AG04449 (cell line): ENCODE data around the gene MARK3.
A peak's percentile ranks its signal among the peaks of the same experiment; 100 is the strongest.

Source experiments
- CTCF ChIA-PET: fragments of 350-600 bp; formaldehyde crosslinking; extraction: SDS; loops from one replicate; lab custom pipeline; 2021; ENCODE audit warnings: antibody characterized with exemption; lab: Yijun Ruan, JAX
- POLR2A ChIA-PET: fragments of 400-600, 350-600 bp; formaldehyde crosslinking; extraction: SDS; loops from one replicate; lab custom pipeline; 2020; ENCODE audit warnings: antibody characterized with exemption, inconsistent platforms; lab: Yijun Ruan, JAX
- DNase-seq: peaks from one replicate; pipeline ENCODE4 v3.0.0-alpha.2; 2010; ENCODE audit warnings: low read depth, low spot score
- H3K4me3 ChIP-seq: 2 replicates; pipeline ENCODE4 v1.5.1; 2011; ENCODE audit warnings: low read depth, mild to moderate bottlenecking, control low read depth, low read length
- TF ChIP-seq, protein P1 (sequence below): IDR thresholded peaks from one replicate; pipeline ENCODE4 v1.5.1; 2011; ENCODE audit warnings: mild to moderate bottlenecking, moderate library complexity, low read length, control low read depth, inconsistent platforms; ENCODE audit not compliant: insufficient read depth; ENCODE audit errors: missing control alignments

Gene MARK3

DNA sequence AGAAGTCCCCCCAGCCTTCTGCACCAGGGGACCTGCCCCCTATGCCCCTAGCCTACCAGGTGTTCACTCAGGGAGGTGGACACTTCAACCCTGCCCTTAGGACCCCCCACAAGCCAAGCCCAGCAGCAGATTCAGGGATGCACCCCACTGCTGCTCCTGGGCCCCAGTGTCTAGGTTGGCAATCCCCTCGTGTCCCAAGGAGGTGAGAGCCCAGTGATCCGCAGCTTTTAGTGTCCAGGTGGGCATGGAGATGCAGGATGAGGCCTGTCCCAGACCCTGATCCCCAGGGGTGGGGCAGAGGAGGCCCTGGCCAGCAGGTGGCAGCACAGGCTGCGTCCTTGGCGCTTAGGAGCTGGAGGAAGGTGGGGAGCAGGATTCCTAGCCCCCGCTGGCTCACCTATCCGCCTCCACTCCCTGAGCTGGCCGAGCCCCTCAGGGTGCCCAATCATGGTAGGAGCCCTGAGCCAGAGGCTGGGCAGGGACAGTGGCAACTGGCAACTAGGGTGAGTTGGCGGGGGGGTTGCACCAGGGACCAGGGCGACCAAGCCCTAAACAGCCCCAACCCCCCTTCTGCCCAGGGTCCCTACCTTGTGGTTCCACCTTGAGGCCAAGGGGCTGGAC is 133.3 kb downstream of the MARK3 start:
- ChIA-PET POLR2A (interaction anchor here (1.1 to 1.3 kb wide), 2 partner anchors 10 to 22 kb away, joined by 4 to 7 read pairs; partner anchors contain the start of gene TRMT61A), CTCF (interaction anchor here (0.7 to 11.0 kb wide), 11 partner anchors 9 to 385 kb away, joined by 3 to 368 read pairs (median 16); partner anchors contain the start of gene TRMT61A)
- no peak overlapping the region for H3K4me3 ChIP-seq
- DNase-seq, result no peak
- TF ChIP-seq, protein P1, sequence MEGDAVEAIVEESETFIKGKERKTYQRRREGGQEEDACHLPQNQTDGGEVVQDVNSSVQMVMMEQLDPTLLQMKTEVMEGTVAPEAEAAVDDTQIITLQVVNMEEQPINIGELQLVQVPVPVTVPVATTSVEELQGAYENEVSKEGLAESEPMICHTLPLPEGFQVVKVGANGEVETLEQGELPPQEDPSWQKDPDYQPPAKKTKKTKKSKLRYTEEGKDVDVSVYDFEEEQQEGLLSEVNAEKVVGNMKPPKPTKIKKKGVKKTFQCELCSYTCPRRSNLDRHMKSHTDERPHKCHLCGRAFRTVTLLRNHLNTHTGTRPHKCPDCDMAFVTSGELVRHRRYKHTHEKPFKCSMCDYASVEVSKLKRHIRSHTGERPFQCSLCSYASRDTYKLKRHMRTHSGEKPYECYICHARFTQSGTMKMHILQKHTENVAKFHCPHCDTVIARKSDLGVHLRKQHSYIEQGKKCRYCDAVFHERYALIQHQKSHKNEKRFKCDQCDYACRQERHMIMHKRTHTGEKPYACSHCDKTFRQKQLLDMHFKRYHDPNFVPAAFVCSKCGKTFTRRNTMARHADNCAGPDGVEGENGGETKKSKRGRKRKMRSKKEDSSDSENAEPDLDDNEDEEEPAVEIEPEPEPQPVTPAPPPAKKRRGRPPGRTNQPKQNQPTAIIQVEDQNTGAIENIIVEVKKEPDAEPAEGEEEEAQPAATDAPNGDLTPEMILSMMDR, result peak; percentile 97

DNA sequence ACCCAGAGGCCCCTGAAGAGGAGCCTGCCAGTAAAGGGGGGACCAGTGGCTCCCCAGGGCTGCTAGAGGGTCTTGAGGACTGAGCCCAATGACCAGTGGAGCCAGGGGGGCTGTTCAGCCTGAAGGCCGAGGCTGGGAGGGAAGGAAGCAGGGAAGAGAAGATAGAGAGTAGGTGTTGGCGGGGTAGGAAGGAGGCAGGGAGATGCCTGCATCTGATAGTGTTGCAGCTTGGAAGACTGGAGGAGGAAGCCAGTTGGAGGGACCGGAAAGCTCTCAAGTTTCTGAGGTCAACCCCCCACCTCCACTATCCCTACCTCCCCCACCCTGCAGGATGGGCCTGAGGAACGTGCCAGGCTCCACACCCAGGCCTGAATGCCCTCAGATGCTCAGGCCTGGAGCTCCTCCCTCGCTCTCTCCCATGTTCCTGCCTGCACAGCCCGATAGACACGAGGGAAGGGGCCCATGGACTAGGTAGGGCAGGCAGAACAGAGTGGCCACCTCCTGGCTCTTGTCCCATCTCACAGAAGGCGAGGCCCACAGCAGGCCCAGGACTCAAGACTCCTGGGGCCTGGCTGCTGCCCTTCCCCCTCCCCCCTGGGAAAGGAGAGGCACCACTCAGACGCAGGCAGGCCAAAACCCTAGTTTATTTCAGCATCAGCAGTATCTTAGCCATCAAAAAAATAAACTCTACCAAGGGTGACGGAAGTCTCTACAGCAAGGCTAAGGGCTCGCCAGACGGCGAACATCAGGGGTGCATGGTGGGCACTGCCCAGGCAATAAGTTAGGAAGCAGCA is 134.0 kb downstream of the MARK3 start:
- TF ChIP-seq, protein P1, result no peak
- POLR2A ChIA-PET, result interaction anchor here (1.1 to 1.3 kb wide), 2 partner anchors 10 to 21 kb away, joined by 4 to 7 read pairs; partner anchors contain the start of gene TRMT61A
- CTCF ChIA-PET, result interaction anchor here (0.7 to 11.0 kb wide), 10 partner anchors 10 to 39 kb away, joined by 3 to 368 read pairs (median 20); partner anchors contain the start of gene TRMT61A
- no peak for DNase-seq
- no peak overlapping the region for H3K4me3 ChIP-seq

DNA sequence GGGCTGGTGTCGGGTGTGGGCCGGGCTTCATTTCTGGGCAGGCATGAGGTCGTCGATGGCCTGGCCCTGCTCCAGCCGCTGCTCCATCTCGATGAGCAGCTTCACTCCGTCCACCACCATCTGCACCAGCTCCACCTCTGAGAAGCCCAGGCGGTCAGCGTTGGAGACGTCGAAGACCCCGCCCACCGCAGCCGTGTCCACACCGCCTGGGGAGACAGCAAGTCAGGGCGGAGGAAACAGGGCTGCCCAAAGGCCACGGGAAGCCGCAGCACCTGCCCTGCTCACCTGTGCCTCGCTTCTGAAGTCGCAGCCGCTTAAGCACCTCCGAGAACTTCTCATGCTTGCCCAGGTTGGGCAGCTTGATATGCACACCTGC is 134.6 kb downstream of the MARK3 start:
- POLR2A ChIA-PET, result interaction anchor here (1.3 kb wide), 1 partner anchor 21 kb away, joined by 7 read pairs; no protein-coding TSS in a partner anchor
- H3K4me3 ChIP-seq, result no peak overlapping the region
- DNase-seq, result no peak

DNA sequence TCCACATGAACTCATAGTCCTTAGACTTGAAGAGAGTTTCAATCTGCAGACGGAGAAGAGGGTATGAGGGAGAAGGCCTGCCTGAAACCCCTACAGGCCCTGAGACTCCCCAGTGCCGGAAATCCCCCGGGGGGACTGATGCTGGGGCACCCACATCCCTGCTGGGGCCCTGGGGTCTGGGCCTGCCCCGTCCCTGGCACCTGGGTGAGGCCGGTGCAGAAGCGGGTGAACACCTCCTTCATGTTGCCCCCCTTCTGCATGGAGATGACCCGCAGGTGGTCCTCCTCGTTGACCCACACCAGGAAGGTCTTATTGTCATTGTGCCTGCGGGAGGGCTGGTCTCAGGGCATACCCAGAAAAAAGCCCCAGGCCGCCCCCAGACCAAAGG is 135.0 kb downstream of the MARK3 start:
- ChIA-PET CTCF (interaction anchor here (1.0 to 11.0 kb wide), 7 partner anchors 8 to 41 kb away, joined by 3 to 368 read pairs (median 4); partner anchors contain the start of gene TRMT61A), POLR2A (interaction anchor here (0.7 to 1.4 kb wide), 2 partner anchors 20 to 33 kb away, joined by 3 to 5 read pairs; no protein-coding TSS in a partner anchor)
- H3K4me3 ChIP-seq, result no peak overlapping the region
- DNase-seq, result no peak
- TF ChIP-seq, protein P1, result no peak

More for the DNA sequence above, 134.6 kb downstream of the MARK3 start:
- CTCF ChIA-PET, result interaction anchor here (1.3 to 11.0 kb wide), 8 partner anchors 10 to 38 kb away, joined by 5 to 368 read pairs (median 27); partner anchors contain the start of gene TRMT61A
- TF ChIP-seq, protein P1, result no peak

DNA sequence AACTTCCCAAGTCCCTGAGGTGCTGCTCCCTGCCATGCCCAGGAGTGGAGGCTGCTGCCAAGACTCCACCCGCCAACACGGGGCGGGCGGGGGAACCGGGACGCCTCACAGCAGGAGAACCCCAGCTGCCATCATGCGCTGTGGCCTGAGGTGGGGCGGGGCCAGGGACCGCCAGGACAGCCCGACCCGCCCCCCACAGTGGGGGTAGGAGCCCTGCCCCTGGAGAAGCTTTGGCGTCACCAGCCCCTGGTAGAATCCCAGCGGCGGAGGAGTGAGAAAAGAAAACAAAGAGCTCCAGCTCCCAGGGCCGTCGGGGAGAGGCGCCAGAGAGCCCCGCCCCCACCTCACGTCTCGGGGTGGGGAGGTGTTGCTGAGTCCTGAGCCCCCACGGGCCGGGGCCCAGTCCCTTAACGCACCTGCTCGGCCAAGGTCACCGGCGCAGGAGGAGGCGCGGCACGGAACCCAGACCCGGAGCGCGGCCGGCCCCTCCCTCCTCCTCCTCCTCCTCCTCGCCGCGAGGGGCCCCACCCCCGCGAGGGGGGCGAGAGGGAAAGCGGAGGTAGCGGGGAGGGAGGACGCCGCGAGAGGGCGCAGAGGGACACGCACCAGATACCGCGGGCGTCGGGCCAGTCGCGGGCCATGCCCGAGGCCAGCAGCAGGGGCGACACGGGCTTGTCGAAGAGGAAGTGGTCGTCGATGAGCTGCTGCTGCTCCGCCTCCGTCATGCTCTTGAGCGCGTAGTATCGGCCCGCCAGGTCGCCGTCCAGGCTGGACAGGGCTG is 135.6 kb downstream of the MARK3 start:
- H3K4me3 ChIP-seq, result peak overlapping the region; percentile 46
- TF ChIP-seq, protein P1, result peak; percentile 69
- ChIA-PET POLR2A (interaction anchor here (0.7 to 1.4 kb wide), 3 partner anchors 20 to 33 kb away, joined by 3 to 5 read pairs (median 3); no protein-coding TSS in a partner anchor), CTCF (interaction anchor here (0.7 to 11.0 kb wide), 8 partner anchors 8 to 41 kb away, joined by 3 to 368 read pairs (median 4); partner anchors contain the start of gene TRMT61A)
- no peak for DNase-seq
